Osteoblast (primary cell): ENCODE results near the gene KRTAP5-10. TPM values are rescaled to one million over a fixed set of nuclear protein-coding genes. Genes with fewer than 3 reads are reported as not detected.
"Not testable (repeated sequence)": the region's sequence is repeated elsewhere in the genome, so short reads cannot be mapped to it uniquely, and the experiment has no call there.

Experiments used
- DNase-seq: peaks from one replicate; pipeline ENCODE4 v3.0.0; 2011; ENCODE audit warnings: low spot score, mixed read lengths; ENCODE audit not compliant: insufficient read length; ENCODE audit errors: missing footprints
- H2AFZ ChIP-seq: 2 replicates; pipeline ENCODE4 v1.6.0; 2011; ENCODE audit warnings: mild to moderate bottlenecking, low read length
- H3K27ac ChIP-seq: 2 replicates; pipeline ENCODE4 v1.5.1; 2011; ENCODE audit warnings: mild to moderate bottlenecking, low read depth, low read length, moderate library complexity
- H3K27me3 ChIP-seq: 2 replicates; pipeline ENCODE4 v1.6.0; 2012; ENCODE audit warnings: mild to moderate bottlenecking, control low read depth, inconsistent platforms, low read length, moderate library complexity; ENCODE audit not compliant: insufficient read depth
- H3K36me3 ChIP-seq: 2 replicates; pipeline ENCODE4 v1.5.1; 2011; ENCODE audit warnings: mild to moderate bottlenecking, low read length, control low read depth, moderate library complexity; ENCODE audit not compliant: insufficient read depth
- H3K4me1 ChIP-seq: 2 replicates; pipeline ENCODE4 v1.5.1; 2011; ENCODE audit warnings: mild to moderate bottlenecking, low read length, control low read depth, moderate library complexity; ENCODE audit not compliant: insufficient read depth
- H3K4me2 ChIP-seq: 2 replicates; pipeline ENCODE4 v1.6.0; 2011; ENCODE audit warnings: mild to moderate bottlenecking, low read length; ENCODE audit not compliant: insufficient read depth
- H3K4me3 ChIP-seq: fragments of 200-600 bp; sonication (generic); 3 replicates; pipeline ENCODE4 v1.5.1; 2012; ENCODE audit warnings: mild to moderate bottlenecking, low read length, inconsistent platforms; ENCODE audit not compliant: insufficient read depth
- H3K79me2 ChIP-seq: 2 replicates; pipeline ENCODE4 v1.6.0; 2012; ENCODE audit warnings: mild to moderate bottlenecking, low read length, control low read depth, inconsistent platforms; ENCODE audit not compliant: insufficient read depth
- H3K9me3 ChIP-seq: 2 replicates; pipeline ENCODE4 v1.5.1; 2011; ENCODE audit warnings: low read depth, low read length, control low read depth
- H4K20me1 ChIP-seq: 2 replicates; pipeline ENCODE4 v1.6.0; 2012; ENCODE audit warnings: mild to moderate bottlenecking, low read length, control low read depth; ENCODE audit not compliant: insufficient read depth
- total RNA-seq: library from RNA; depleted of rRNA; stranded (reverse); fragments of >200 nt; gene quantifications from 2 replicates; pipeline ENCODE4 v1.2.3, GENCODE V29; 2012
- TF ChIP-seq, protein P1 (sequence below): IDR thresholded peaks from 2 replicates; pipeline ENCODE4 v1.5.1; 2011; ENCODE audit warnings: mild to moderate bottlenecking, low read depth, low read length, moderate library complexity; ENCODE audit errors: extremely low read depth

The KRTAP5-10 gene
- total RNA-seq, 1 donor, result 0.36 TPM

DNA sequence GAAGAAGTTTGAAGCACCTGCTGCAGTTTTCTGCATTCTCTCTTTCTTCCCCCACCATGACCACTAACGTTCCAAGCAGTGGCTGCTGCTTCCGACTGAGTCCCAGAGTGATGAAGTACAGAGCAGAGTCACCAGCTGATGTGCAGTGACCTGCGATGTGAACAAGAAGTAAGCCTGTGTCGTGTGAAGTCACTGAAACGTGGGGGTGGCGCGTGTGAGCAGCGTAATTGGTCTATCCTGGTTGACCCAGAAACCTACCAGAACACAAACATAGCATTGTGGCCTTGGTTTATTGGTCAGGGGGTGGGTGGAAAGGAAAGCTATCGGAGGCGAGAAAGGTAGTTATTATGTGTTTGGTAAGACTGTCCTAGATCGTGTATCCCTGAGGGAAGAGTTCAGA is 34.8 kb upstream of the KRTAP5-10 start:
- Histone ChIP-seq H3K4me2 (no peak overlapping the region), H3K4me3 (no peak overlapping the region), H3K27ac (no peak overlapping the region), H3K9me3 (no peaks in the 10 kb centered on the region), H2AFZ (no peak overlapping the region), H3K36me3 (no peaks in the 10 kb centered on the region), H3K79me2 (no peaks in the 10 kb centered on the region), H4K20me1 (no peaks in the 10 kb centered on the region), H3K27me3 (no peaks in the 10 kb centered on the region), H3K4me1 (no peaks in the 10 kb centered on the region)
- TF ChIP-seq, protein P1, sequence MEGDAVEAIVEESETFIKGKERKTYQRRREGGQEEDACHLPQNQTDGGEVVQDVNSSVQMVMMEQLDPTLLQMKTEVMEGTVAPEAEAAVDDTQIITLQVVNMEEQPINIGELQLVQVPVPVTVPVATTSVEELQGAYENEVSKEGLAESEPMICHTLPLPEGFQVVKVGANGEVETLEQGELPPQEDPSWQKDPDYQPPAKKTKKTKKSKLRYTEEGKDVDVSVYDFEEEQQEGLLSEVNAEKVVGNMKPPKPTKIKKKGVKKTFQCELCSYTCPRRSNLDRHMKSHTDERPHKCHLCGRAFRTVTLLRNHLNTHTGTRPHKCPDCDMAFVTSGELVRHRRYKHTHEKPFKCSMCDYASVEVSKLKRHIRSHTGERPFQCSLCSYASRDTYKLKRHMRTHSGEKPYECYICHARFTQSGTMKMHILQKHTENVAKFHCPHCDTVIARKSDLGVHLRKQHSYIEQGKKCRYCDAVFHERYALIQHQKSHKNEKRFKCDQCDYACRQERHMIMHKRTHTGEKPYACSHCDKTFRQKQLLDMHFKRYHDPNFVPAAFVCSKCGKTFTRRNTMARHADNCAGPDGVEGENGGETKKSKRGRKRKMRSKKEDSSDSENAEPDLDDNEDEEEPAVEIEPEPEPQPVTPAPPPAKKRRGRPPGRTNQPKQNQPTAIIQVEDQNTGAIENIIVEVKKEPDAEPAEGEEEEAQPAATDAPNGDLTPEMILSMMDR, result no peak
- no peak for DNase-seq

DNA sequence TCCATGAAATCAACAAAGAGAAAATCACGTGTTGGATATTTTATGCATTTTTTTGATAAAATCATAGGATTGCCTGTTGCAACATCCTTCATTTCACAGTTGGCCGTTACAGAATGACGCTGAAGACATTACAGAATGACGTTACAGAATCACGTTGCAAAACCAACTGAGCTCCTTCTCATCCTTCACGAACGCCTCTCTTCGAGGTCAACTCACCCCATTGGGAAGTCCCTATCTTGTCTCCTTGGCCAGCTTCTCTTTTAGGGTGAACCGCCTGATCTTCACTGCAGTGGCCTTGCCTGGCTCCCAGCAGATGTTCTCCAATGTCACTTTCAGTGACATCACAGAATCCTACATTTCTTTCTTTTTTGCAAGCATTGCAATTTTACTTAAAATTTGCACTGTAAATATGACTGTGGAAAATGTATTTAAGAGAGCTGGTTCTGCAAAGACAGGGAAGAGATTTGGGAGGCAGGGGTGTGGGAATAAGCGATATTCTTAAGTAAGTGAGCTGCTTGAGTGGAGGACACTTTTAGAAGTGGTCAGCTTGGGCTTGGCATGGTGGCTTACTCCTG is 33.2 kb upstream of the KRTAP5-10 start:
- H3K4me3 ChIP-seq, result no peak overlapping the region
- DNase-seq, result no peak

DNA sequence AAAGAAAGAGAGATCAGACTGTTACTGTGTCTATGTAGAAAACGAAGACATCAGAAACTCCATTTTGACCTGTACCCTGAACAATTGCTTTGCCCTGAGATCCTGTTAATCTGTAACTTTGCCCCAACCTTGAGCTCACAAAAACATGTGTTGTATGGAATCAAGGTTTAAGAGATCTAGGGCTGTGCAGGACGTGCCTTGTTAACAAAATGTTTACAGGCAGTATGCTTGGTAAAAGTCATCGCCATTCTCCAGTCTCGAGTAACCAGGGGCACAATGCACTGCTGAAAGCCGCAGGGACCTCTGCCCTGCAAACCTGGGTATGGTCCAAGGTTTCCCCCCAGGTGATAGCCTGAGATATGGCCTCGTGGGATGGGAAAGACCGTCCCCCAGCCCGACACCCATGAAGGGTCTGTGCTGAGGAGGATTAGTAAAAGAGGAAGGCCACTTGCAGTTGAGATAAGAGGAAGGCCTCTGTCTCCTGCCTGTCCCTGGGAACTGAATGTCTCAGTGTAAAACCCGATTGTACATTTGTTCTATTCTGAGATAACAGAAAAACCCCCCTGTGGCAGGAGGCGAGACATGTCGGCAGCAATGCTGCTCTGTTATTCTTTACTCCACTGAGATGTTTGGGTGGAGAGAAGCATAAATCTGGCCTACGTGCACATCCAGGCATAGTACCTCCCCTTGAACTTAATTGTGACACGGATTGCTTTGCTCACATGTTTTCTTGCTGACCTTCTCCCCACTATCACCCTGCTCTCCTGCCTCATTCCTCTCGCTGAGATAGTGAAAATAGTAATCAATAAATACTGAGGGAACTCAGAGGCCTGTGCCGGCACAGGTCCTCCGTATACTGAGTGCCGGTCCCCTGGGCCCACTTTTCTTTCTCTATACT is 30.4 kb upstream of the KRTAP5-10 start:
- not testable (repeated sequence) for H2AFZ ChIP-seq, DNase-seq

More for the DNA sequence above, 33.2 kb upstream of the KRTAP5-10 start:
- H3K36me3 ChIP-seq, result no peaks in the 10 kb centered on the region
- H3K4me2 ChIP-seq, result no peak overlapping the region
- no peak overlapping the region for H2AFZ ChIP-seq
- no peaks in the 10 kb centered on the region for H3K9me3 ChIP-seq
- H4K20me1 ChIP-seq, result no peaks in the 10 kb centered on the region
- no peaks in the 10 kb centered on the region for H3K79me2 ChIP-seq
- no peaks in the 10 kb centered on the region for H3K4me1 ChIP-seq
- no peak overlapping the region for H3K27ac ChIP-seq
- H3K27me3 ChIP-seq, result no peaks in the 10 kb centered on the region
- TF ChIP-seq, protein P1, result no peak

GRCh38 chr11:71535825-71536224 is 29.5 kb upstream of the KRTAP5-10 start:
- no peak overlapping the region for H3K4me3 ChIP-seq
- H3K36me3 ChIP-seq, result no peaks in the 10 kb centered on the region

More for the DNA sequence above, 30.4 kb upstream of the KRTAP5-10 start:
- not testable (repeated sequence) for H3K4me2 ChIP-seq, H3K4me1 ChIP-seq, H3K4me3 ChIP-seq, H3K27ac ChIP-seq, H3K36me3 ChIP-seq, H3K9me3 ChIP-seq, H3K27me3 ChIP-seq, H4K20me1 ChIP-seq, H3K79me2 ChIP-seq

More at GRCh38 chr11:71535825-71536224, 29.5 kb upstream of the KRTAP5-10 start:
- no peaks in the 10 kb centered on the region for H3K27me3 ChIP-seq
- no peaks in the 10 kb centered on the region for H3K9me3 ChIP-seq
- H2AFZ ChIP-seq, result no peak overlapping the region
- H4K20me1 ChIP-seq, result no peaks in the 10 kb centered on the region
- DNase-seq, result no peak
- no peak overlapping the region for H3K4me2 ChIP-seq
- H3K79me2 ChIP-seq, result no peaks in the 10 kb centered on the region
- TF ChIP-seq, protein P1, result no peak
- H3K27ac ChIP-seq, result no peak overlapping the region
- no peaks in the 10 kb centered on the region for H3K4me1 ChIP-seq
